ENCODE data around the gene ENOX2.
"Not testable (repeated sequence)": the region's sequence is repeated elsewhere in the genome, so short reads cannot be mapped to it uniquely, and the experiment has no call there.

Gene ENOX2

DNA sequence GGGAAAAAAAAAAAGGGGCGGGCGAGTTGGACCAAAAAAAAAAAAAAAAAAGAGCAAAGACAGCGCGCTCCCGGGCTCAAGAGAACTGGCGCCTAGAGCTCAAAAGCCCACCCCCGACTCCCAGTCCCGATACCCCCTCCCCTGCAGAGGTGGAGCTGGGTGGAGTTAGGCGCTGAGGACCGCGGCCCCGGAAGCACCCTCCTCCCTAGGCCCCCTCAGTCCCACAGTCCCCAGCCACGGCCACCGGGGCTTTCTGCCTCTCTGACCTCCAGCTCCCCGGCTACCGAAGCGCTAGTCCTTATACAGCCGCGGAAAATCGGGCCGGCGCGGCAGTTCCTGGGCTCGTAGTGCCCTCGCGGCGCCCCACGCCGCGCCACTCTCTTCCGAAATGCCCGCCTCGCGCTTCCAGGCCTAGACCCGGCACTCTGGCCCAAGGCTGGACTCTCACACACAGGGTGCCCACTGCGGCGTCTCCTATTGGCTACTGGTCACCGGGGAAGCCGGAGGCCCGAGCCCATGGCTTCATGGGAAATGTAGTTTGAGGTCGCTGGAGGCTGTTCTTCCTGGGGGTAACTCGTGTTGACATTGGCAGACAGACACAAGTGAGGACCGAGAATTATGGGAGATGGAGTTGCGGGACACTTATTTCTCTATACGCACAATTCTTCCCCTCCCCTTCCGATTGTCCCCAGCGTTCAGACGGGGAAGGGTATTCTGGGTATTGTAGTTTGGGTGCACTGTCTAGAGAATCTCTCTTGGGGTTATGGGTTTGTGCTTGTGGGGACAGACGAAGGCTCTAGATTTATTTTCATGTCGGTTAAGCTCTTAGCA lies at the start of gene ENOX2:
Gene ENOX2 (minus strand): TSS at position 427 of the 831 bp plus-strand sequence. CDS start 199,993 bp downstream, outside the sequence.
- no peaks in the 10 kb centered on the region for H3K9me3 Mint-ChIP-seq

GRCh38 chrX:130952266-130953043 lies 49.4 kb upstream of the ENOX2 start:
- H3K9me3 Mint-ChIP-seq: no peaks in the 10 kb centered on the region
- H3K36me3 Mint-ChIP-seq (ENCODE audit: low read depth): no peaks in the 10 kb centered on the region
- H3K4me3 Mint-ChIP-seq: no peak overlapping the region
- H3K27ac Mint-ChIP-seq: no peak overlapping the region
- peaks cover 12% of the 10 kb centered on the region for H3K27me3 Mint-ChIP-seq
- H3K4me1 Mint-ChIP-seq (ENCODE audit: low read depth): no peaks in the 10 kb centered on the region

More for the DNA sequence above, at the start of gene ENOX2:
- peaks cover 8% of the 10 kb centered on the region for H3K36me3 Mint-ChIP-seq (ENCODE audit: low read depth)
- peak within 1 kb of the TSS; percentile 65 for H3K27ac Mint-ChIP-seq
- peaks cover 10% of the 10 kb centered on the region for H3K4me1 Mint-ChIP-seq (ENCODE audit: low read depth)
- H3K4me3 Mint-ChIP-seq: no peak within 1 kb of the TSS
- H3K27me3 Mint-ChIP-seq: peaks cover 3% of the 10 kb centered on the region

DNA sequence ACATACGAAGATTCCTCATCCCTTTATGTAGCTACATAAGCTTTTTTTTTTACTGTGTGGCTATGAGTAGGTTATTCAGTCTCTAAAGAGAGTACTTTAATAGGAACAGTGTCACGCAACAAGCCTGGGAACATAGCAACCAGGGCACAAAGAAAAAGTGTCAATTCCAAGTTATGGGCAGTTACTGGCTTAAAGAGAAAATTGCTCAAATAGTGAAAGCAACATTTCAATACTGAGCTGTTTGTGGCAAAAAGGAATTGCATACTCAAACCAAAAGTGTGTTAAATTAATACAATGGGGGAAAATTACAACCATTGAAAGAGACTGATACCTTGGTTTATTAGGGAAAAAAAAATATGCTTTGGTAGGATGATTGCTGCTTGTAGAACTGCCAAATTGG lies 41.2 kb upstream of the ENOX2 start:
- H3K27ac Mint-ChIP-seq: no peak overlapping the region
- peaks cover 20% of the 10 kb centered on the region for H3K27me3 Mint-ChIP-seq
- H3K4me1 Mint-ChIP-seq (ENCODE audit: low read depth): no peaks in the 10 kb centered on the region
- no peaks in the 10 kb centered on the region for H3K36me3 Mint-ChIP-seq (ENCODE audit: low read depth)
- peaks cover 3% of the 10 kb centered on the region for H3K9me3 Mint-ChIP-seq
- no peak overlapping the region for H3K4me3 Mint-ChIP-seq

DNA sequence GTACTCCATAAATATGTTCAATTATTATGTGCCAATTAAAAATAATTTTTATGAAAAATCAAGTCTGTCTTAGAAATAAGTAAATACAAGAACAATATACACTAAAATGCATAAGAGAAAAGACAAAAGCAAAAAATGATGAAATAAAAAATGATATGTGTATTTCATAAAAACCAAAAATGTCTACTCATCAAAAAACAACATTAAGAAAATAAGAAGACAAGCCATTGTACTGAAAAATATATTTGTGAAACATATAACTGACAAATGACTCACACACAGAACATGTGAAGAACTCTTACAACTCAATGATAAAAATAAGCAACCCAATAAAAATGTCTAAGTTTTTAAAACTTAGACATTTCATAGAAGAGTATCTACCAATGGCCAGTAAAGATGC lies 34.1 kb upstream of the ENOX2 start:
- no peaks in the 10 kb centered on the region for H3K36me3 Mint-ChIP-seq (ENCODE audit: low read depth)
- H3K4me1 Mint-ChIP-seq (ENCODE audit: low read depth): no peaks in the 10 kb centered on the region
- H3K27me3 Mint-ChIP-seq: peaks cover 4% of the 10 kb centered on the region
- H3K4me3 Mint-ChIP-seq: no peak overlapping the region
- no peaks in the 10 kb centered on the region for H3K9me3 Mint-ChIP-seq
- no peak overlapping the region for H3K27ac Mint-ChIP-seq

DNA sequence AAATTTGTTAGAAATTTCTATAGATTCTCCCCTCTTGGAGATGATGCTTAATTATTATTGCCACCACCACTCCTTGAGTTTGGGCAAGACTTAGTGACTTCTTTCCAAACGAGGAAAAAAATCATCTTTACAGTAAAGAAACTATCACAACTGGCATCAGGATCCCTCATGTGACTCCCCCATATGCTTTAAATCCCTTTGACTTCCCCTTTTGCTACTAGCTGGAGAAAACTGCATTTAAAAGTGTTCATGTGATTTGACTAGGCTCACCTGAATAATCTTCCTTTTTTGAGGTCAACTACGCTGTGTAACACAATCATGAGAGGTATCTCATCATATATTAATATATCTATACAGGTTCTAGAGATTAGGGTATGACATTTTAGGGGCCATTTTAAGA lies 30.3 kb upstream of the ENOX2 start:
- H3K4me1 Mint-ChIP-seq (ENCODE audit: low read depth): no peaks in the 10 kb centered on the region
- H3K36me3 Mint-ChIP-seq (ENCODE audit: low read depth): no peaks in the 10 kb centered on the region
- no peaks in the 10 kb centered on the region for H3K9me3 Mint-ChIP-seq
- H3K4me3 Mint-ChIP-seq: no peak overlapping the region
- H3K27me3 Mint-ChIP-seq: peaks cover 1% of the 10 kb centered on the region
- H3K27ac Mint-ChIP-seq: no peak overlapping the region

DNA sequence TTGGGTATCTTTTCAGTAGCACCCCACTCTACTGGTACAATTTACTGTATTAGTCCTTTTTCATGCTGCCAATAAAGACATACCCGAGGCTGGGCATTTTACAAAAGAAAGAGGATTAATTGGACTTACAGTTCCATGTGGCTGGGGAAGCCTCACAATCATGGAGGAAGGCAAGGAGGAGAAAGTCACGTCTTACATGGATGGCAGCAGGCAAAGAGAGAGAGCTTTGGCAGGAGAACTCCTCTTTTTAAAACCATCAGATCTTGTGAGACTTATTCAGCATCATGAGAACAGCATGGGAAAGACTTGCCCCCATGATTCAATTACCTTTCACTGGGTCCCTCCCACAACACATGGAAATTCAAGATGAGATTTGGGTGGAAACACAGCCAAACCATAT lies 17.4 kb upstream of the ENOX2 start:
- H3K27ac Mint-ChIP-seq; H3K4me3 Mint-ChIP-seq; H3K36me3 Mint-ChIP-seq (ENCODE audit: low read depth); H3K4me1 Mint-ChIP-seq (ENCODE audit: low read depth); H3K27me3 Mint-ChIP-seq; H3K9me3 Mint-ChIP-seq: not testable (repeated sequence)

GRCh38 chrX:130919676-130920075 lies 16.7 kb upstream of the ENOX2 start:
- not testable (repeated sequence) for H3K36me3 Mint-ChIP-seq (ENCODE audit: low read depth); H3K4me3 Mint-ChIP-seq; H3K9me3 Mint-ChIP-seq; H3K4me1 Mint-ChIP-seq (ENCODE audit: low read depth); H3K27ac Mint-ChIP-seq; H3K27me3 Mint-ChIP-seq

DNA sequence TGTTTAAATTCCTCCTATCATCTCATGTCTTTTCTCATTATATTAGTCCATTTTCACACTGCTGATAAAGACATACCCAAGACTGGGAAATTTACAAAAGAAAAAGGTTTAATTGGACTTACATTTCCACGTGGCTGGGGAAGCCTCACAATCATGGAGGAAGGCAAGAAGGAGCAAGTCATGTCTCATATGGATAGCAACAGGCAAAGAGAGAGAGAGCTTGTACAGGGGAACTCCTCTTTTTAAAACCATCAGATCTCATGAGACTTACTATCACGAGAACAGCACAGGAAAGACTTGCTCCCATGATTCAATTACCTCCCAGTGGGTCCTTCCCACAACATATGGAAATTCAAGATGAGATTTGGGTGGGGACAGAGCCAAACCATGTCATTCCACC lies 15.5 kb upstream of the ENOX2 start:
- H3K36me3 Mint-ChIP-seq (ENCODE audit: low read depth); H3K27me3 Mint-ChIP-seq: not testable (repeated sequence)

GRCh38 chrX:130916636-130917422 lies 13.8 kb upstream of the ENOX2 start:
- no peak overlapping the region for H3K27ac Mint-ChIP-seq
- H3K27me3 Mint-ChIP-seq: no peaks in the 10 kb centered on the region
- no peaks in the 10 kb centered on the region for H3K9me3 Mint-ChIP-seq
- H3K4me3 Mint-ChIP-seq: no peak overlapping the region
- no peaks in the 10 kb centered on the region for H3K36me3 Mint-ChIP-seq (ENCODE audit: low read depth)
- no peaks in the 10 kb centered on the region for H3K4me1 Mint-ChIP-seq (ENCODE audit: low read depth)

More for the DNA sequence above, 15.5 kb upstream of the ENOX2 start:
- not testable (repeated sequence) for H3K27ac Mint-ChIP-seq; H3K9me3 Mint-ChIP-seq; H3K4me3 Mint-ChIP-seq; H3K4me1 Mint-ChIP-seq (ENCODE audit: low read depth)

DNA sequence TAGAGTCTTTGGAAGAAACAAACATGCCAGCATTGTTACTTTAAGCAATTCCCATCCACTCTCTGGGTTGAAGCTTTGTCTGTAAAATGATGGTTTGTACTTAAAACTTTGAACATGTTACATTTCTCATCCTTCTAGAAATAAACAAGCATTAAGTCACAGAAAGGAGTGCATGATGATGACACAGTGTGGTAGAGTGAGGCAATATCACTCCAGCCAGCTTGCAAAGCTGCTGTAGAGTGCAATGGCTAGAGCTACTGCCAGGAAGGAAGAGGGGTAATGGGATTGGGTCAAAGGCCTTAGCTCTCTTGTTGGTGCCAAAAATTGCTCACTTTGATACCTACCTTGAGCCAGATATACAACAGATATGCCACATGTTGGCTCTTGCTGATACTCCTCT lies 12.3 kb upstream of the ENOX2 start:
- no peaks in the 10 kb centered on the region for H3K4me1 Mint-ChIP-seq (ENCODE audit: low read depth)
- no peak overlapping the region for H3K27ac Mint-ChIP-seq
- H3K36me3 Mint-ChIP-seq (ENCODE audit: low read depth): no peaks in the 10 kb centered on the region
- H3K4me3 Mint-ChIP-seq: no peak overlapping the region
- no peaks in the 10 kb centered on the region for H3K9me3 Mint-ChIP-seq
- no peaks in the 10 kb centered on the region for H3K27me3 Mint-ChIP-seq

DNA sequence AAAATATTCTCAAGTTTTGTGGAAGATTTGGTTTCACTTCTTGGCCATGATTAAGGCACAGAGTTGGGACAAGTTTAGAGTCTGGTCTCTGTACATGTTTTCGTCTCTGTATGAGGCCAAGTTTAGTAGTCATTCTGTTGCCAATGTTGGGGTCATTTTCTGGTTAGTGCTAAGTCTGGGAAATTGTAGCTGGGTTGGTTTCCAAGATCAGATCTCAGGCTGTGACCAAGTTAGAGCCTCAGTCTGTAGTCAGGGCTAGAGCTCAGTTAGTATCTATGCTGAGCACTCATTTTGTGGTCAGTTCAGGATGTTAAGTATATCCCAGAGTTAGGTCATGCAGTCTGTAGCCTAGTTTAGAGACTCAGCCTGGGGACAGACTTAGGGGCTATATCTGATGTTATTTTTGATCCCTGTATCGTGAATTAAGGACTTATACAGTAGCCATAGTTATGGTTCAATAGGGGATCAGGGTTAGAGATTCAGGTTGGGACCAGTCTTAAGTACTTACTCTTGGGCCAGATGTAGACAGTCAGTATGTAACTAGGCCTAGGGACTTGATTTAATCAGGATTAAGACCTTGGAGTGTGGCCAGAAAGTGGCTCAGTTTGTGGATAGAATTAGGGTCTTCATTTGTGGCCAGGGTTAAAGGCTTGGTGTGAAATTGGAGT lies 6.6 kb upstream of the ENOX2 start:
- H3K4me3 Mint-ChIP-seq: no peak overlapping the region
- no peaks in the 10 kb centered on the region for H3K9me3 Mint-ChIP-seq
- no peaks in the 10 kb centered on the region for H3K36me3 Mint-ChIP-seq (ENCODE audit: low read depth)
- H3K4me1 Mint-ChIP-seq (ENCODE audit: low read depth): no peaks in the 10 kb centered on the region
- H3K27ac Mint-ChIP-seq: no peak overlapping the region
- peaks cover 3% of the 10 kb centered on the region for H3K27me3 Mint-ChIP-seq

- no peak overlapping the region for H3K27ac Mint-ChIP-seq
Observed at GRCh38 chrX:130906776-130907175, 3.8 kb upstream of the ENOX2 start.

GRCh38 chrX:130902446-130902782 lies 595 bp downstream of the ENOX2 start:
- H3K27me3 Mint-ChIP-seq: peaks cover 3% of the 10 kb centered on the region
- H3K9me3 Mint-ChIP-seq: no peaks in the 10 kb centered on the region
- peaks cover 11% of the 10 kb centered on the region for H3K36me3 Mint-ChIP-seq (ENCODE audit: low read depth)
- peak overlapping the region; percentile 65 for H3K27ac Mint-ChIP-seq
- peaks cover 10% of the 10 kb centered on the region for H3K4me1 Mint-ChIP-seq (ENCODE audit: low read depth)
- H3K4me3 Mint-ChIP-seq: no peak overlapping the region

More at GRCh38 chrX:130906776-130907175, 3.8 kb upstream of the ENOX2 start:
- H3K4me1 Mint-ChIP-seq (ENCODE audit: low read depth): peaks cover 7% of the 10 kb centered on the region
- no peaks in the 10 kb centered on the region for H3K9me3 Mint-ChIP-seq
- H3K27me3 Mint-ChIP-seq: peaks cover 3% of the 10 kb centered on the region
- no peaks in the 10 kb centered on the region for H3K36me3 Mint-ChIP-seq (ENCODE audit: low read depth)
- no peak overlapping the region for H3K4me3 Mint-ChIP-seq

- Mint-ChIP-seq H3K27me3 (no peaks in the 10 kb centered on the region), H3K9me3 (no peaks in the 10 kb centered on the region), H3K4me1 (ENCODE audit: low read depth) (peaks cover 5% of the 10 kb centered on the region), H3K4me3 (no peak overlapping the region), H3K36me3 (ENCODE audit: low read depth) (peaks cover 16% of the 10 kb centered on the region), H3K27ac (no peak overlapping the region)
Observed at GRCh38 chrX:130896802-130897501, 6.1 kb downstream of the ENOX2 start.
